ENCODE data around the gene ITGA2.

GRCh38 chr5:53041740-53042139, 52.6 kb downstream of the ITGA2 start:
- TF ChIP-seq CTCF (IDR thresholded peaks at IDR 0.05; ENCODE audit: insufficient read depth, low read length) (no peak), REST (IDR thresholded peaks at IDR 0.05; ENCODE audit: insufficient replicate concordance, low read depth) (no peak), SPI1 (IDR thresholded peaks at IDR 0.05; ENCODE audit: borderline replicate concordance, low read depth) (no peak), POLR2AphosphoS5 (IDR thresholded peaks at IDR 0.05; ENCODE audit: low read depth) (no peak), GABPA (IDR thresholded peaks at IDR 0.05; ENCODE audit: low read depth) (no peak)
